ENCODE results near the gene EIF4A3. TPM values are rescaled to one million over a fixed set of nuclear protein-coding genes. Genes with fewer than 3 reads are reported as not detected.

The EIF4A3 gene
- total and polyA plus RNA-seq, 9 of the 15 experiments (the other 6 are each of a cell fraction or from before 2014, with no cell fraction given), result 62.7 to 171 (median 127) TPM

DNA sequence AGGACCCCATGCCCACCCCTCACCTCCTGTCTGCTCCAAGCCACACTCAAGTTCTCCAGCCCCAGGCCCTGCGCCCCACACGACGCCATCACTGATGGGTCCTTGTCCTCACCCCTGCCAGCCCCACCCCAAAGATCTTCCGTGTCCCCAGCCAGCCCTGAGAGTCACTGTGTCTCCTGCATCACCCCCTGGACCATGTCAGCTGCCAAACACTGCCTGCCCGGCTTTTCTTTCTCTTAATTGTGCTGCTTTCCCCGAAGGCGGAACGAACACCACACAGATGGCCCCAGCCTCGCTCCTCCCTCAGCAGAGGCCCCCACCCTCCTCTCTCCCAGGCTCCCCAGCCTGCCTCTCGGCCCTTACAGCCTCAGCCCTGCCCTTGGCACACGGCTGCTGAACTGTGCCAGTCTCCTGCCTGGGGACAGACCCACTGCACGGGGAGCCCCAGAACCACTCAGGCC is 50.3 kb downstream of the EIF4A3 start (continued):
- TF ChIP-seq, protein P1, sequence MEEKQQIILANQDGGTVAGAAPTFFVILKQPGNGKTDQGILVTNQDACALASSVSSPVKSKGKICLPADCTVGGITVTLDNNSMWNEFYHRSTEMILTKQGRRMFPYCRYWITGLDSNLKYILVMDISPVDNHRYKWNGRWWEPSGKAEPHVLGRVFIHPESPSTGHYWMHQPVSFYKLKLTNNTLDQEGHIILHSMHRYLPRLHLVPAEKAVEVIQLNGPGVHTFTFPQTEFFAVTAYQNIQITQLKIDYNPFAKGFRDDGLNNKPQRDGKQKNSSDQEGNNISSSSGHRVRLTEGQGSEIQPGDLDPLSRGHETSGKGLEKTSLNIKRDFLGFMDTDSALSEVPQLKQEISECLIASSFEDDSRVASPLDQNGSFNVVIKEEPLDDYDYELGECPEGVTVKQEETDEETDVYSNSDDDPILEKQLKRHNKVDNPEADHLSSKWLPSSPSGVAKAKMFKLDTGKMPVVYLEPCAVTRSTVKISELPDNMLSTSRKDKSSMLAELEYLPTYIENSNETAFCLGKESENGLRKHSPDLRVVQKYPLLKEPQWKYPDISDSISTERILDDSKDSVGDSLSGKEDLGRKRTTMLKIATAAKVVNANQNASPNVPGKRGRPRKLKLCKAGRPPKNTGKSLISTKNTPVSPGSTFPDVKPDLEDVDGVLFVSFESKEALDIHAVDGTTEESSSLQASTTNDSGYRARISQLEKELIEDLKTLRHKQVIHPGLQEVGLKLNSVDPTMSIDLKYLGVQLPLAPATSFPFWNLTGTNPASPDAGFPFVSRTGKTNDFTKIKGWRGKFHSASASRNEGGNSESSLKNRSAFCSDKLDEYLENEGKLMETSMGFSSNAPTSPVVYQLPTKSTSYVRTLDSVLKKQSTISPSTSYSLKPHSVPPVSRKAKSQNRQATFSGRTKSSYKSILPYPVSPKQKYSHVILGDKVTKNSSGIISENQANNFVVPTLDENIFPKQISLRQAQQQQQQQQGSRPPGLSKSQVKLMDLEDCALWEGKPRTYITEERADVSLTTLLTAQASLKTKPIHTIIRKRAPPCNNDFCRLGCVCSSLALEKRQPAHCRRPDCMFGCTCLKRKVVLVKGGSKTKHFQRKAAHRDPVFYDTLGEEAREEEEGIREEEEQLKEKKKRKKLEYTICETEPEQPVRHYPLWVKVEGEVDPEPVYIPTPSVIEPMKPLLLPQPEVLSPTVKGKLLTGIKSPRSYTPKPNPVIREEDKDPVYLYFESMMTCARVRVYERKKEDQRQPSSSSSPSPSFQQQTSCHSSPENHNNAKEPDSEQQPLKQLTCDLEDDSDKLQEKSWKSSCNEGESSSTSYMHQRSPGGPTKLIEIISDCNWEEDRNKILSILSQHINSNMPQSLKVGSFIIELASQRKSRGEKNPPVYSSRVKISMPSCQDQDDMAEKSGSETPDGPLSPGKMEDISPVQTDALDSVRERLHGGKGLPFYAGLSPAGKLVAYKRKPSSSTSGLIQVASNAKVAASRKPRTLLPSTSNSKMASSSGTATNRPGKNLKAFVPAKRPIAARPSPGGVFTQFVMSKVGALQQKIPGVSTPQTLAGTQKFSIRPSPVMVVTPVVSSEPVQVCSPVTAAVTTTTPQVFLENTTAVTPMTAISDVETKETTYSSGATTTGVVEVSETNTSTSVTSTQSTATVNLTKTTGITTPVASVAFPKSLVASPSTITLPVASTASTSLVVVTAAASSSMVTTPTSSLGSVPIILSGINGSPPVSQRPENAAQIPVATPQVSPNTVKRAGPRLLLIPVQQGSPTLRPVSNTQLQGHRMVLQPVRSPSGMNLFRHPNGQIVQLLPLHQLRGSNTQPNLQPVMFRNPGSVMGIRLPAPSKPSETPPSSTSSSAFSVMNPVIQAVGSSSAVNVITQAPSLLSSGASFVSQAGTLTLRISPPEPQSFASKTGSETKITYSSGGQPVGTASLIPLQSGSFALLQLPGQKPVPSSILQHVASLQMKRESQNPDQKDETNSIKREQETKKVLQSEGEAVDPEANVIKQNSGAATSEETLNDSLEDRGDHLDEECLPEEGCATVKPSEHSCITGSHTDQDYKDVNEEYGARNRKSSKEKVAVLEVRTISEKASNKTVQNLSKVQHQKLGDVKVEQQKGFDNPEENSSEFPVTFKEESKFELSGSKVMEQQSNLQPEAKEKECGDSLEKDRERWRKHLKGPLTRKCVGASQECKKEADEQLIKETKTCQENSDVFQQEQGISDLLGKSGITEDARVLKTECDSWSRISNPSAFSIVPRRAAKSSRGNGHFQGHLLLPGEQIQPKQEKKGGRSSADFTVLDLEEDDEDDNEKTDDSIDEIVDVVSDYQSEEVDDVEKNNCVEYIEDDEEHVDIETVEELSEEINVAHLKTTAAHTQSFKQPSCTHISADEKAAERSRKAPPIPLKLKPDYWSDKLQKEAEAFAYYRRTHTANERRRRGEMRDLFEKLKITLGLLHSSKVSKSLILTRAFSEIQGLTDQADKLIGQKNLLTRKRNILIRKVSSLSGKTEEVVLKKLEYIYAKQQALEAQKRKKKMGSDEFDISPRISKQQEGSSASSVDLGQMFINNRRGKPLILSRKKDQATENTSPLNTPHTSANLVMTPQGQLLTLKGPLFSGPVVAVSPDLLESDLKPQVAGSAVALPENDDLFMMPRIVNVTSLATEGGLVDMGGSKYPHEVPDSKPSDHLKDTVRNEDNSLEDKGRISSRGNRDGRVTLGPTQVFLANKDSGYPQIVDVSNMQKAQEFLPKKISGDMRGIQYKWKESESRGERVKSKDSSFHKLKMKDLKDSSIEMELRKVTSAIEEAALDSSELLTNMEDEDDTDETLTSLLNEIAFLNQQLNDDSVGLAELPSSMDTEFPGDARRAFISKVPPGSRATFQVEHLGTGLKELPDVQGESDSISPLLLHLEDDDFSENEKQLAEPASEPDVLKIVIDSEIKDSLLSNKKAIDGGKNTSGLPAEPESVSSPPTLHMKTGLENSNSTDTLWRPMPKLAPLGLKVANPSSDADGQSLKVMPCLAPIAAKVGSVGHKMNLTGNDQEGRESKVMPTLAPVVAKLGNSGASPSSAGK (IDR thresholded peaks at IDR 0.05), result no peak
- TF ChIP-seq RUNX1 (IDR thresholded peaks at IDR 0.05; ENCODE audit: low read depth) (no peak), SREBF2 (CRISPR knock-in tag; IDR thresholded peaks at IDR 0.05) (no peak), NR2C1 (IDR thresholded peaks at IDR 0.05) (no peak), NR2C1 (tag; IDR thresholded peaks at IDR 0.05) (no peak), SMARCC2 (IDR thresholded peaks at IDR 0.05; ENCODE audit: low read depth) (no peak)
- TF ChIP-seq, protein P2, sequence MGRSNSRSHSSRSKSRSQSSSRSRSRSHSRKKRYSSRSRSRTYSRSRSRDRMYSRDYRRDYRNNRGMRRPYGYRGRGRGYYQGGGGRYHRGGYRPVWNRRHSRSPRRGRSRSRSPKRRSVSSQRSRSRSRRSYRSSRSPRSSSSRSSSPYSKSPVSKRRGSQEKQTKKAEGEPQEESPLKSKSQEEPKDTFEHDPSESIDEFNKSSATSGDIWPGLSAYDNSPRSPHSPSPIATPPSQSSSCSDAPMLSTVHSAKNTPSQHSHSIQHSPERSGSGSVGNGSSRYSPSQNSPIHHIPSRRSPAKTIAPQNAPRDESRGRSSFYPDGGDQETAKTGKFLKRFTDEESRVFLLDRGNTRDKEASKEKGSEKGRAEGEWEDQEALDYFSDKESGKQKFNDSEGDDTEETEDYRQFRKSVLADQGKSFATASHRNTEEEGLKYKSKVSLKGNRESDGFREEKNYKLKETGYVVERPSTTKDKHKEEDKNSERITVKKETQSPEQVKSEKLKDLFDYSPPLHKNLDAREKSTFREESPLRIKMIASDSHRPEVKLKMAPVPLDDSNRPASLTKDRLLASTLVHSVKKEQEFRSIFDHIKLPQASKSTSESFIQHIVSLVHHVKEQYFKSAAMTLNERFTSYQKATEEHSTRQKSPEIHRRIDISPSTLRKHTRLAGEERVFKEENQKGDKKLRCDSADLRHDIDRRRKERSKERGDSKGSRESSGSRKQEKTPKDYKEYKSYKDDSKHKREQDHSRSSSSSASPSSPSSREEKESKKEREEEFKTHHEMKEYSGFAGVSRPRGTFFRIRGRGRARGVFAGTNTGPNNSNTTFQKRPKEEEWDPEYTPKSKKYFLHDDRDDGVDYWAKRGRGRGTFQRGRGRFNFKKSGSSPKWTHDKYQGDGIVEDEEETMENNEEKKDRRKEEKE (IDR thresholded peaks at IDR 0.05; ENCODE audit: borderline replicate concordance in 1 of 2, control insufficient read depth in 1 of 2, low read depth in 2 of 2, low read length in 1 of 2), result no peak
